HepG2 (cell line): ENCODE measurements around the gene NGLY1. TPM values are rescaled to one million over a fixed set of nuclear protein-coding genes. Genes with fewer than 3 reads are reported as not detected.
A peak's percentile ranks its signal among the peaks of the same experiment; 100 is the strongest.

Experiments
- ADNP ChIP-seq: sonication (generic); formaldehyde crosslinking; IDR thresholded peaks from 2 replicates; pipeline ENCODE4 v1.4.0; 2020; ENCODE audit warnings: missing genetic modification reagents
- AKNA ChIP-seq: sonication (generic); formaldehyde crosslinking; IDR thresholded peaks from 2 replicates; pipeline ENCODE4 v1.4.0; 2020; ENCODE audit warnings: missing genetic modification reagents, borderline replicate concordance
- ATAD3A ChIP-seq: sonication (generic); formaldehyde crosslinking; IDR thresholded peaks from 2 replicates; pipeline ENCODE4 v1.4.0; 2020; ENCODE audit warnings: missing genetic modification reagents
- BORCS8-MEF2B ChIP-seq: sonication (generic); formaldehyde crosslinking; IDR thresholded peaks from 2 replicates; pipeline ENCODE4 v1.8.0; 2022; ENCODE audit warnings: mild to moderate bottlenecking, missing genetic modification reagents
- CENPBD1 ChIP-seq: sonication (generic); formaldehyde crosslinking; IDR thresholded peaks from 2 replicates; pipeline ENCODE4 v1.8.0; 2022; ENCODE audit warnings: missing genetic modification reagents, low read depth, mild to moderate bottlenecking, borderline replicate concordance
- GLI4 ChIP-seq: sonication (generic); formaldehyde crosslinking; IDR thresholded peaks from 2 replicates; pipeline ENCODE4 v1.5.1; 2020; ENCODE audit warnings: missing genetic modification reagents, mild to moderate bottlenecking, moderate library complexity, borderline replicate concordance
- JDP2 ChIP-seq: sonication (generic); formaldehyde crosslinking; IDR thresholded peaks from 2 replicates; pipeline ENCODE4 v1.8.1; 2022; ENCODE audit warnings: missing genetic modification reagents, borderline replicate concordance
- KLF6 ChIP-seq: IDR thresholded peaks from 2 replicates; pipeline ENCODE4 v1.8.0; 2016; ENCODE audit warnings: missing biosample characterization, missing genetic modification reagents
- MXI1 ChIP-seq: IDR thresholded peaks from 3 replicates; pipeline ENCODE4 v1.6.1; 2012; ENCODE audit warnings: low read depth, low read length, inconsistent platforms, borderline replicate concordance
- NR3C1 ChIP-seq: sonication (generic); formaldehyde crosslinking; IDR thresholded peaks from 2 replicates; pipeline ENCODE4 v1.4.0; 2020; ENCODE audit warnings: missing genetic modification reagents
- PCBP2 ChIP-seq: fragments of 200-400 bp; formaldehyde crosslinking; optimal IDR thresholded peaks from 2 replicates; pipeline ENCODE3; 2018; ENCODE audit warnings: low read length, low read depth; ENCODE audit not compliant: poor library complexity, severe bottlenecking
- POLR2AphosphoS5 ChIP-seq: IDR thresholded peaks from 2 replicates; pipeline ENCODE4 v1.6.1; 2012; ENCODE audit warnings: low read depth, low read length
- SIN3A ChIP-seq: IDR thresholded peaks from 2 replicates; pipeline ENCODE4 v1.6.1; 2011; ENCODE audit warnings: low read depth, mild to moderate bottlenecking, control low read depth, low read length, borderline replicate concordance
- SRY ChIP-seq: sonication (generic); formaldehyde crosslinking; IDR thresholded peaks from 2 replicates; pipeline ENCODE4 v1.8.0; 2022; ENCODE audit warnings: mild to moderate bottlenecking, missing genetic modification reagents
- SSRP1 ChIP-seq: IDR thresholded peaks from 2 replicates; pipeline ENCODE4 v1.6.1; 2016; ENCODE audit warnings: control low read depth
- TGIF2 ChIP-seq: IDR thresholded peaks from 2 replicates; pipeline ENCODE4 v1.6.1; 2016; ENCODE audit warnings: control low read depth, missing compliant biosample characterization
- ZNF232 ChIP-seq: sonication (generic); formaldehyde crosslinking; IDR thresholded peaks from 2 replicates; pipeline ENCODE4 v1.4.0; 2020; ENCODE audit warnings: missing genetic modification reagents, borderline replicate concordance
- ZNF260 ChIP-seq: sonication (generic); formaldehyde crosslinking; IDR thresholded peaks from 2 replicates; pipeline ENCODE4 v1.4.0; 2020; ENCODE audit warnings: missing genetic modification reagents, low read depth, mild to moderate bottlenecking, borderline replicate concordance
- ZNF333 ChIP-seq: sonication (generic); formaldehyde crosslinking; IDR thresholded peaks from 2 replicates; pipeline ENCODE4 v1.4.0; 2020; ENCODE audit warnings: mild to moderate bottlenecking, missing genetic modification reagents, borderline replicate concordance
- ZNF441 ChIP-seq: sonication (generic); formaldehyde crosslinking; IDR thresholded peaks from 2 replicates; pipeline ENCODE4 v1.7.0; 2021; ENCODE audit warnings: missing genetic modification reagents, borderline replicate concordance
- ZNF781 ChIP-seq: sonication (generic); formaldehyde crosslinking; IDR thresholded peaks from 2 replicates; pipeline ENCODE4 v1.5.1; 2020; ENCODE audit warnings: borderline replicate concordance, mild to moderate bottlenecking, missing genetic modification reagents; ENCODE audit errors: not compliant biosample characterization
- ZNF800 ChIP-seq: sonication (generic); formaldehyde crosslinking; IDR thresholded peaks from 2 replicates; pipeline ENCODE4 v1.4.0; 2020; ENCODE audit warnings: missing genetic modification reagents
- ZZZ3 ChIP-seq: sonication (generic); formaldehyde crosslinking; IDR thresholded peaks from 2 replicates; pipeline ENCODE4 v1.4.0; 2020; ENCODE audit warnings: missing genetic modification reagents, mild to moderate bottlenecking, borderline replicate concordance
- polyA plus RNA-seq, 8 experiments: library from polyadenylated mRNA; depleted of rRNA in 3 of 8; stranded (reverse) in 7 of 8; unstranded in 1 of 8; fragments of >200 nt; fragmentation: Illumina TruSeq in 4 of 8; extraction: Trizol in 4 of 8; gene quantifications; 2 replicates each; pipeline versions ENCODE4 v1.2.1 to v1.2.3, GENCODE V29; 2011 to 2016; ENCODE audit warnings: low read depth in 4 of 8, missing spikeins in 1 of 8, mixed read lengths in 1 of 8; ENCODE audit not compliant: insufficient read depth in 1 of 8
- total RNA-seq, 5 experiments: library from RNA; depleted of rRNA; stranded (reverse); fragments of >200 nt; fragmentation: Illumina TruSeq; extraction: Trizol; gene quantifications; 2 replicates each; pipeline ENCODE4 v1.2.3, GENCODE V29; 2016; ENCODE audit warnings: low read depth in 1 of 5

The NGLY1 gene
- total and polyA plus RNA-seq, 2 of the 13 experiments (the other 11 are each of a cell fraction or from before 2014, with no cell fraction given), result 28.2 to 44.5 TPM

- 0 out of 2 replicates have a peak, but pooled peaks have one; percentile 39 for TF ChIP-seq SRY
- no peak for TF ChIP-seq ZNF441 (CRISPR knock-in tag)
- no peak for TF ChIP-seq ZZZ3 (CRISPR knock-in tag)
- TF ChIP-seq POLR2AphosphoS5, result peak; percentile 78
- TF ChIP-seq NR3C1 (CRISPR knock-in tag), result no peak
- TF ChIP-seq KLF6 (CRISPR knock-in tag), result peak; percentile 50; the same call in 1 of the 2 replicates
- no peak; the same call in 1 of the 2 replicates for TF ChIP-seq ZNF333 (CRISPR knock-in tag)
- no peak for TF ChIP-seq SSRP1
- no peak for TF ChIP-seq ADNP (CRISPR knock-in tag)
- no peak; the same call in 1 of the 2 replicates for TF ChIP-seq CENPBD1 (CRISPR knock-in tag)
- no peak for TF ChIP-seq PCBP2
- TF ChIP-seq ZNF800 (CRISPR knock-in tag), result peak; percentile 84; the same call in 1 of the 2 replicates
- peak; percentile 30 for TF ChIP-seq ZNF781 (CRISPR knock-in tag)
- peak; percentile 33; the same call in 1 of the 2 replicates for TF ChIP-seq SIN3A
- no peak for TF ChIP-seq AKNA
- no peak for TF ChIP-seq ZNF260 (CRISPR knock-in tag)
- TF ChIP-seq JDP2 (CRISPR knock-in tag), result no peak
- TF ChIP-seq MXI1, result no peak; the same call in 2 of the 3 replicates
- no peak for TF ChIP-seq TGIF2 (CRISPR knock-in tag)
- peak; percentile 71; the same call in 1 of the 2 replicates for TF ChIP-seq BORCS8-MEF2B (CRISPR knock-in tag)
- no peak for TF ChIP-seq GLI4
- peak; percentile 84; the same call in 1 of the 2 replicates for TF ChIP-seq ZNF232 (CRISPR knock-in tag)
- TF ChIP-seq ATAD3A (CRISPR knock-in tag), result no peak
These were observed at the start of gene NGLY1 (continued) for GRCh38 chr3:25782938-25783660.
